Astrocyte (in vitro differentiated cells and primary cell): ENCODE measurements around the gene ARTN.

Experiments
- EZH2 ChIP-seq: IDR thresholded peaks from 2 replicates; pipeline ENCODE4 v1.6.1; 2012; ENCODE audit warnings: mild to moderate bottlenecking, low read length, inconsistent platforms; ENCODE audit not compliant: insufficient read depth
- TF ChIP-seq, protein P1 (sequence below): IDR thresholded peaks from 2 replicates; pipeline ENCODE4 v1.5.1; 2011; ENCODE audit warnings: low read depth, mild to moderate bottlenecking, inconsistent platforms, low read length, moderate library complexity; ENCODE audit not compliant: insufficient read depth

DNA sequence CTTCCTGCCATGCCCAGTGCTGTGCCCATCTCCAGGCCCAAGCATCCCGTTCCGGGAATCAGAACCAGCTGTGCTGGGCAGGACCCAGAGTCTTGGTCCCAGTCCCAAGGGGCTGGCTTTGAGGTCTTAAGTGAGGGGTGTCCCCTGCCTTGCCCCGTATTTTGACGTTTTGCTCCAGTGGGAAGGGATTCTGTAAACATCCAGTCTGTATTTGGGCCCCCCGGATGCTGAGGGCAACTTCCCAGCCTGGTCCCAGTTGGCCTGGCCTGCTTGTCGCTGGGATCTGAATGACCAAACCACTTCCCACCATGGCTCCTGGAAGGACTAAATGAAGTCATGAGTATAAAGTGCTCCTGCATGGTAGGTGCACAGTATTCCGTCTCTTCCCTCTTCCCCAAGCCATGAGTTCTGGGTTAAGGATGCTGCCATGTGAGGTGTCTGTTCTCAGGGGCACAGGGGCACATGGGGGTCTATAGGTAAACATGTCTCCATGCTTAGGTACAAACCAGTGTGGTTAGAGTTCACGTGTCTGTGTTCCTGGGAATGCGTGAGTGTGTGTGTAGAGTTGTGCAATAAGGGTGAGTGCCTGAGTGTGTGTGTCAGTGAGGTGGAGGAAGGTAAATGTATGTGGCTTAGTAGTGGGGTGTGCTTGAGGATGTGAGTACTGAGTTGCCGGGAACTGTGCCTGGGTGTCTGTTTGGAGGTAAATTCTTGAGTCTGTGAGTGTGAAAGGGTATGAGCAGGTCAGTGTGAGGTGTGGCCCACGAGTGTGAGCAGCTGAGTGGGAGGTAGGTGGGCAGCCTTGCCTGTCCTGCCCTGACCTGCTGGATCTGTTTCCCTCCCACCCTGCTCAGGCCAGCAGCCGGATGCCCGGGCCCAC is 46.9 kb downstream of the ARTN start:
- TF ChIP-seq, protein P1, sequence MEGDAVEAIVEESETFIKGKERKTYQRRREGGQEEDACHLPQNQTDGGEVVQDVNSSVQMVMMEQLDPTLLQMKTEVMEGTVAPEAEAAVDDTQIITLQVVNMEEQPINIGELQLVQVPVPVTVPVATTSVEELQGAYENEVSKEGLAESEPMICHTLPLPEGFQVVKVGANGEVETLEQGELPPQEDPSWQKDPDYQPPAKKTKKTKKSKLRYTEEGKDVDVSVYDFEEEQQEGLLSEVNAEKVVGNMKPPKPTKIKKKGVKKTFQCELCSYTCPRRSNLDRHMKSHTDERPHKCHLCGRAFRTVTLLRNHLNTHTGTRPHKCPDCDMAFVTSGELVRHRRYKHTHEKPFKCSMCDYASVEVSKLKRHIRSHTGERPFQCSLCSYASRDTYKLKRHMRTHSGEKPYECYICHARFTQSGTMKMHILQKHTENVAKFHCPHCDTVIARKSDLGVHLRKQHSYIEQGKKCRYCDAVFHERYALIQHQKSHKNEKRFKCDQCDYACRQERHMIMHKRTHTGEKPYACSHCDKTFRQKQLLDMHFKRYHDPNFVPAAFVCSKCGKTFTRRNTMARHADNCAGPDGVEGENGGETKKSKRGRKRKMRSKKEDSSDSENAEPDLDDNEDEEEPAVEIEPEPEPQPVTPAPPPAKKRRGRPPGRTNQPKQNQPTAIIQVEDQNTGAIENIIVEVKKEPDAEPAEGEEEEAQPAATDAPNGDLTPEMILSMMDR = no peak
- no peak for TF ChIP-seq EZH2
